Hindlimb muscle (tissue), 1 donor: ENCODE measurements around the gene KCNS3. TPM values are rescaled to one million over a fixed set of nuclear protein-coding genes. Genes with fewer than 3 reads are reported as not detected.
A peak's percentile ranks its signal among the peaks of the same experiment; 100 is the strongest.

Experiments
- DNase-seq: peaks from one replicate; pipeline ENCODE4 v3.0.0-alpha.2; 2013
- polyA plus RNA-seq: library from polyadenylated mRNA; unstranded; fragments of 120-200 nt; gene quantifications from one replicate; pipeline ENCODE4 v1.2.1, GENCODE V29; 2013; ENCODE audit not compliant: insufficient read length

KCNS3 gene, protein sequence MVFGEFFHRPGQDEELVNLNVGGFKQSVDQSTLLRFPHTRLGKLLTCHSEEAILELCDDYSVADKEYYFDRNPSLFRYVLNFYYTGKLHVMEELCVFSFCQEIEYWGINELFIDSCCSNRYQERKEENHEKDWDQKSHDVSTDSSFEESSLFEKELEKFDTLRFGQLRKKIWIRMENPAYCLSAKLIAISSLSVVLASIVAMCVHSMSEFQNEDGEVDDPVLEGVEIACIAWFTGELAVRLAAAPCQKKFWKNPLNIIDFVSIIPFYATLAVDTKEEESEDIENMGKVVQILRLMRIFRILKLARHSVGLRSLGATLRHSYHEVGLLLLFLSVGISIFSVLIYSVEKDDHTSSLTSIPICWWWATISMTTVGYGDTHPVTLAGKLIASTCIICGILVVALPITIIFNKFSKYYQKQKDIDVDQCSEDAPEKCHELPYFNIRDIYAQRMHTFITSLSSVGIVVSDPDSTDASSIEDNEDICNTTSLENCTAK
- 5.5 TPM for polyA plus RNA-seq

DNA sequence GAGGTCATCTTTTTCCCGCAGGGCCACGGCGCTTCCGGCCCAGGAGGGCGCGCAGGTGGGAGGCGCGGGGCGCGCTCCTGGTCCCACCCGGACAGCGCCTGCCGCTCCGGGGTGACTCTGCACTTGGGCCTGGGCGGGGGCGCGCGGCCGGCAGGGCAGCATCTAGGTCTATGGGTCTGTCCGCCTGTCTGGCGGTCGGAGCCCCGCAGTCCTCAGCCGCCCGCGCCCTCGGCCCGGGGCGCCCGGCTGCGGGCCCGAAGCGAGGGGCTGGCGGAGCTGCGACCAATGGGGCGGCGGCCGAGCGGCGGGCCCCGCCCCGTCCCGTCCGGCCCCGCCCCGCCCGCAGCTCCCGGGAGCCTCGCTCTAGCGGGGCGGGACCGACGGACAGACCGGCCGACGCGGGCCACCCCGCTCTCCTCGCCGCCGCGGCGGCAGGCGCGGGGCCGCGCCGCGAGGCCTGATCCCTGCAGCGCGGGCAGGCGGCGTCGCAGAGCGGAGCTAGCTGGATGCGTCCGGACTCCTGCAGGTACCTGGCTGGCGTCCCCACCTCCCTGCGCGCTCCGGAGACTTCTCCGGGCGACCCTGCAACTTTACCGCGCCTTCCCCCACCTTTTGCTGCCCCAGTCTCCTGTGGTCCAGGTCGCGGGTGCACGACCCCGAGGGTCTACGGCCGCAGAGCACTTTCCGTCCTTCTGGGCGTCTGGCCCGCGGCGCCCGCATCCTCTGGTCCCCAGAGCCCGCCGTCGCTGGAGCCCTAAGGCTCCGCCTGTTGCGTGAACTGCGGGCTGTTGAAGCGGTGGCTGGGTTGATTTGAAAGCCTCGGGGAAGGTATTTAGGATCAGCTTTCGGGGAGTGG lies at the start of gene KCNS3:
Gene KCNS3 (plus strand): TSS at position 387 of the 856 bp plus-strand sequence. CDS start 52,342 bp downstream, outside the sequence.
- peak; percentile 44 for DNase-seq

DNA sequence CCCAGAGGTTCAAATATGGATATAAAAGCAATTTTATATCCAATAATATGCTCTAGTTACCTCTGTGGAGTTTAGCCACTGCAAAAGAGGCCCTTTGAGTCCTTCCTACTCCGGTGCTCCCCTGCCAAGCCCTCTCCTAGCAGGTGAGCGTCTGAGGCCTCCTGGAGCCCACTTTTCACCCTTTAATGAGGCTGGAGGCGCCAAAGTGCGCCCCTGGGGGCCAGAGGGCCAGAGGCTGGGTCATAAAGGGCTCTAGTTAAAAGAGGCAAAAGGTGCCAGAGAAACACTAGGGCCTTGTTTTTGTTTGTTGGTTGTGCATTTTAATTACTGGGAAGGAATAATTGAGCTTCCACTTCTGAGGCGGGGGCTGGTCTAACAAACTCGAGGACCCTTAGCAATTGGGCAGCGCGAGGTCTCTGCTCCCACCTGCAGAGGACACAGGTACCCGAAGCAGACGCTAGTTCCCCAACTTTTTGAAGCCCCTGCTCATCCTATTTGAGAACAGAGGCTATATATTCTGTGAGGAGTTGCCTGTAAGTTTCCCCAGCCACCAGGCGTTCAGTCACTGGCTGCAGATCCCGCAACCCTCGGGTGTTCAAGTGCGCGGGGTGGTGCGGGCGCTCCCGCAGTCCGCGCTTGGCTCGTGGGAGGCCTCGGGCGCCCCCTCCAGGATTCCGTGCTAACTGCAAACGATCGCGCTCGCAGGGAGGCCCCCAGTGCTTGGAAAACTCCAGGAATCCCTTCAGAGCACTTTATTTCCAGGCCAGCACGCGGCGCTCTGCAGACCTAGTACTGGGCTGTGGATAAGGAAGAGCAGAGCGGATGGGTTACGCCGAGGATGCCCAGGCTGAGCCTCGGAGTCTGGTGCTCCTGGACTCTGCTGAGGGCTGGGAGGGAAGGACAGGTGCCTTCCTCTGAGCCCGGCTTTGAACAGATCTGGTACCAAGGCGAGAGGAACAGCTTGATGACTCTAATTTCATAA lies 48.1 kb upstream of the KCNS3 start:
- DNase-seq = peak; percentile 75

DNA sequence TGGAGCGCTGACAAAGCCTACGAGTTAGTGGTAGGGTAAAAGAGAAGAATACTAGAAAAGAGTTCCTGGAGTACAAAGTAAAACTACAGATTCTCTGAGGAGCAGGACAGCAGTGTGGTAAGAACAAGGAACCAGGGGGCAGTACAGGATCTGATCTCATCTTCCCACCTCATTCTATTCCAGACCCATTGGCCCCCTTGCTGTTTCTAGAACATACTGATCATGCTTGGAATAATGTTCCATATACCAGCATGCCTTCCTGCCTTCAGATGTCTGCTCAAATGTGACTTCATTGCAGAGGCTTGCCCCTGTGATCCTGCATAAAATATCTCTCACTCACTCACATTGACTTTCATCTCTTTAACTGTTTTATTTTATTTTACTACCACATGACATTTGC lies 43.0 kb upstream of the KCNS3 start:
- no peak for DNase-seq

DNA sequence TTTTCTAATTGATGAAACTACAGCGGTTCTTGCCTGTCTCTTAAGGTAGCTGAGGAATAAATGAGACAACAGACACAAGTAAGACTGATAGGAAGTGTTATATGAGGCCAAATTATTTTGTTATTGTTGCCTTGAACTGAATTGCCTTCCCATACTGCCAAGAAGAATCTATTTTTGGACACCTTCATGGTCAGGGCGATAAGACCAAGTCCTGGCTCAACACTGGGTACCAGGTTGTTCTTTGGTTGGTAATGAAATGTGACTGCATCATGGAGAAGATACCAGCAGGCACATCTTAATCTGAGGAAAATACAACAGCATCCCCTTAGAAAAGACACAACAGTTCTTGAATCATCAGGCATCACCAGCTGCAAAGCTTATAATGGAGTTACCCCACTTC lies 38.5 kb upstream of the KCNS3 start:
- no peak for DNase-seq

DNA sequence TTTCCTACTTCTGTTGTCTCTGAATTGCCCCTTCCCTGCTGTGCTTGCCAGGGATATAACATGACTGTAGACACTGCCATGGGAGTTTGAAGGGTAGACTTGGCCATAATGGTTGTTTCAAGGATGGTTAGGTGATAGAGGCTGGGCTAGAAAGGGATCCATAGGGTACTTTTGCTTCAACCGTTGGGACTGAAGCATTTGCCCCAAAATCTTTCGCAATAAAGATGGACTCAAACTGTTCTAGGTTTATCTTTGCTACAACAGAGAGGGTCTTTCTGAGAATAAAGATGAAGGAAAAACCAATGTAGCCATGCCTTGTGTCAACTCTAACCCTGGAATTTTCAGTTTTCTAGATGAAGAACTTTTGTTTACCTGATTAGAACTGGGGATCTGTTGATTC lies 35.0 kb upstream of the KCNS3 start:
- no peak for DNase-seq

DNA sequence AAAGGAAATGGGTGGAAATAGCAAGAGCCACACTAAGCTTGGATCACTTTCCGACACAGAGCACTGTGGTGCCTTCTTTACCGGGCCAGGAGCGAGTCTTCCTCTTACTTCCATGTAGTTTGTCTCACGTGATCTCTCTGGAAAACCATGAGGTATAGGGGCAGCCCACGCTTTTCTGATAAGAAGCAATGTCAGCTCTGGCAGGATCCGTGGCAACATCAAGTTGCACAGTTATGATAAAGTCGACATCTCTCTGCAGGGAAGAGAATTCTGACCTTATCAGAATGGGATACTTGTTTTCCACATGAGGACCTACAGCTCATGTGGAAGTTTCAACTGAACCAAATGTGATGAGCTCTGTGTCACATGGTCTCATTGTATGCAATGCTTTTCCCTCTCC lies 32.7 kb upstream of the KCNS3 start:
- no peak for DNase-seq

DNA sequence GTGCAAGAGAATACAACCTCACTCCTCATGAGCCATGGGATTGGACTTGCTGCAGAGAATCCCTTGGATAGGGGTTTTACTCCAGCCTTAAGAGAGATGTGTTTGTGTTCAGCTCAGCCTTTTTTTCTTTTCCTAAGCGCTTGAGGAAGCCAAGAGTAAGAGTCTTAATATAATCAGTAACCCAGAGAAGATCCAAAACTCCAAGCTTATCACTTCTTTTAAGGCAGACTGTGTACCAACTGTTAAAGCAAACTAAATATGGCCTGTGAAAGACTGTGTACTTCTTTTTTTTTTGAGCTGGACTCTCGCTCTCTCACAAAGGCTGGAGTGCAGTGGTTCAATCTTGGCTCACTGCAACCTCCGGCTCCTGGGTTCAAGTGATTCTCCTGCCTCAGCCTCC lies 31.8 kb upstream of the KCNS3 start:
- DNase-seq = no peak

DNA sequence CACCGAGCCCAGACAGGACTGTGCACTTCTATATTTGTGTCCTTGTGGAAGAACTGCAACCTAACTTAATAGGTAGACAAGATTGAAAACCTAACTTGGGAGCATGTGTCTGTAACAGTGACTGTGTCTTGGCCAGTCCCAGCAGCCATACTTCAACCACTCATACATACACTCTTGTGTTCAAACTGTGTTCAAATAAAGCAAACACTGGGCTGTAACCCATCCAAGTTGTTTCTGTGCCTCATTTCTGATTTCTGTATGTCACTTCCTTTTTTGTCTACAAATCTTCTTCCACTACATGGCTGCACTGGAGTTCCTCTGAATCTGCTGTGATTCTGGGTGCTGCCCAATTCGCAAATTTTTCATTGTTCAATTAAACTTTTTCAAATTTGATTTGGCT lies 31.2 kb upstream of the KCNS3 start:
- no peak for DNase-seq

DNA sequence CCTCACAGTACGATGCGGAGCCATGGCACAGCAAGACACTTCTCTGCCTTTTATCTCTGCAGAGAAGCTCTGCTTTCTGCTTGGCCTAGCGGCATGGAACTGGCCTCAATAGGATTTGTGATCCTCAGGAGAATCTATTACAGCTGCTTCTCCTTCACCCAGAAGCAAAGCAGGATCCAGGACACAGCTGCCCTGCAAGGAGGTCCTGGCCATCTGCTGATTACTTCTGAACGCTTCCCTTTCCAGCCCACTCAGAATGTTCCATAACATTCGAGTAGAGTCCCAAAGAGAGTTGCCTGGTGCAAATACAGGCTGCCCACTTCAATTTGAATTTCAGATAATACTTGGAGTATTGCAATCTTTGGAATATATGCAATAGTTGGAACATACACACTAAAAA lies 29.2 kb upstream of the KCNS3 start:
- DNase-seq = no peak

DNA sequence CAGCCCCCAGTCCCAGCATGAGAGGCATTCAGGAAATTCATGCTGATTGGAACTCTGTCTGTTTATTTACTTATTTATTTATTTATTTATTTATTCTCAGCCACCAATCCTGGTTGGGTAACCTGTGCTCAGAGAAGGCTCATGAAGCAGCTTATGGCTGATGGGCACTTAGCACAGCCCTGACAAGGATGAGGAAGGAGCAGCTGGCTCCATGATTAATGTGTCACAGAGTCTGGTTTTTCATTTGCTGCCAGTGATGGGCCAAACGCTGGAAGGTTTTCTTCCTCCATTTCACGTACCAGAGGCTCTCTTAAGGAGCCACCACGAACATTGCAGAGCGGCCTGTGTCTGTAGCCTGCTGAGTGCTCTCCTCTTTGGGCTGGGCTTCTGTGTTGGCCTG lies 28.3 kb upstream of the KCNS3 start:
- DNase-seq = no peak

DNA sequence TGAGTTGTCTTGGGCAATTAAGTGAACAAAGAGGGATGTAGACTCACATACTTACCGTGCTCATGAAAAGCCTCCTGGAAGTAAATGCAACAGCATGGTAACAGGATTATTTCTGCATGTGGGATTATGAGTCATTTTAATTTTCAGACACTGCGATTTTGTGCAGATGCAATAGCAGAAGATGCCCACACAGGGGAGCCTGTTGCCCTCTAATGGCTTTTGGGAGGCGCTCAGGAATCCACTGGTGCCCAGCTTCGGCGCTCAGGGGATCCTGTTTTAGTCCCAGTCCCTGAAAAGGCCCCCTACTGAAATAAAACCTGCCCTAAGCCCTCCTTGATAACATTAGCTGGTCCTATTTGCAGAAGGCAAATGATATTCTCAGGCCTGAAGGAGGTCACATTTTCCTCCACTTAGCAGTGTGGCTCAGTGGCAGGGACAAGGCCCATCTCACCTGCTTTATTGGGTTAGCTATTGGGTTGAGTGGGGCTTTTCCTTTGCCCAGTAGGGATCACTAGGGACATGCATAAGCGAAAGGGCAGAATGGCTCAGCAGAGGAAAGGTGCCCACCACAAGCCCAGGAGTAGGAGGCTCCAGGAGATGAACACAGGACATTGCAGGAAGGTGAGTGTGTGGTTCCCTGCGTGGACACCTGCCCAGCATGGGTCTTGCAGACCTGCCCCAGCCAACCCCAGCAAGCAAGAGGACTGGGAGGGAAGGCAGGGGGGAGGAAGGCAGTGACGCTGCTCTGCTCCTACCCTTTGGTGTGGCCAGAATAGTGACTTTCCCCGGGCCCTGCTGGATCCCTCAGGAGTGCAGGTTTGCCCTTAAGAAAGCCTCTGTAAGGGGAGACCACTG lies 26.5 kb upstream of the KCNS3 start:
- peak; percentile 36 for DNase-seq

DNA sequence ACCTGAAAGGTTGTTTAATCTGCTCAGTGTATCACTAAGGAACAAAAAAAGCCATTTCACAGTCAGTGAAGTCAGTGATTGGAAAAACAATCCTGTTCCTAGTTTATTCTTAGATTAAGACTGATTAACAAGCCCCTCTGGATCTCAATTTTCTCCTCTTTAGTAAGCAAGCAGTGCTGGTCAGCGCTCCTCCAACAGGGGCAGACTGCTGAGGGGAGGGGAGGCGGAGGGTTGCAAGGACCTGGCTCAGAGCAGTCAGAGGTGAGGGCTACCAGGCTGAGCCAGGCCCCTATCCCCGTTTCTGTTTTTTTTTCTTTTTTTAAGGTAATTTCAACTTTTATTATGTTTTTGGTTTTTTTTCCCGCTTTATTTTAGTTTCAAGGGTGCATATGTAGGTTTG lies 24.7 kb upstream of the KCNS3 start:
- no peak for DNase-seq

DNA sequence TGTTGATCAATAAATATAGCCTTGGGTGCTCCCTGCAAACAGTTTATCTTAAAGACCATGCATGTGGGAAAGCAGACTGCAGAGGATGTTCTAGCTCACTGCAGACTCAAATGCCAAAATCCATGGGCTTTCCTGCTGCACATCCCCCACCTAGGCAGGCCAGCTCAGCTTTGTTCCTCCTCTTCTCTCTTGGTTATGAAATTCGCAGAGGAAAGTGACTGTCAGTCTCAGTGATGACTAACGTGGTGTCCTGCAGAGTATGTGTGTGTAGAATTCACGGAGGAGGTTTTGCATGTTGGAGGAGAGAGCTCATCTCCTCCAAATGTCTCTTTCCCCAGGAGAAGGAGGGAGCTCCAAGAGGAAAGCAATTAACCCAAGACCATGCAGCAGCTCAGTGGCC lies 21.4 kb upstream of the KCNS3 start:
- no peak for DNase-seq

DNA sequence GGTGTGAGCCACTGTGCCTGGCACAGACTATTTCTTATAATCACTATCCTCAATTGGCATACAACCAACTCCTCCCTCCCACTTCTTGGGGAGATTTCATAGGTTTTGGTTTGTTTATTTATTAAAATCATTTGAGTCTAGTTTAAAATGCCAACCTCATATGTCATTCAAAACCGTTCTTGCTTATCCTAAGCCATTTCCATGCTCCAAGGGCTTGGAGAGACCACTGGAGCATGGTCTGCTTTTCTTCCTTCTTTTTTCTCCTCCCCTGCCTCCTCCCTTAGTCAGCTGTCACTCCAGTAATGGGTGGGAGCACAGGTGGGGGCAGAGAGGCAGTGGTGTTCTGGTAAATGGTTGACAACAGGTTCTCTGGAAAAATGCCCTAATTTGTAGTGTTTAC lies 20.4 kb upstream of the KCNS3 start:
- DNase-seq = no peak

DNA sequence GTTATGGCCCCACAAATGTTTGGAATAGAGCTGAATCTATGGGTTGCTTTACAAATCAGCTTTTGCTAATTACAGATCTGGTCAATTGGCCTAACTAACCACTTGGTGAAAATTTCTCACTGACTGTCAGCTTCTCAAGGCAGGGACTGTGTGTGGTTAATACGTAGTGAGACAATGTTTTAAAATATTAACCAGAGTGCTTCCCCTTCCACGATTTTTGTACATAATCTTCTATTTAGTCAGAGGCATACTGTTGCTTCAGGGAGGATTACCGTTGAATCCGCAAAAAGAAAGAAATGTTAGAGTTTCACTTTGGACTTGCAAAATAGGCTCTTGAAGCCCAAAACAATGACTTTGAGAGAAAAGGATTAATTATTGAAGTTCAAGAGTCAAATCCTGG lies 14.9 kb upstream of the KCNS3 start:
- no peak for DNase-seq

DNA sequence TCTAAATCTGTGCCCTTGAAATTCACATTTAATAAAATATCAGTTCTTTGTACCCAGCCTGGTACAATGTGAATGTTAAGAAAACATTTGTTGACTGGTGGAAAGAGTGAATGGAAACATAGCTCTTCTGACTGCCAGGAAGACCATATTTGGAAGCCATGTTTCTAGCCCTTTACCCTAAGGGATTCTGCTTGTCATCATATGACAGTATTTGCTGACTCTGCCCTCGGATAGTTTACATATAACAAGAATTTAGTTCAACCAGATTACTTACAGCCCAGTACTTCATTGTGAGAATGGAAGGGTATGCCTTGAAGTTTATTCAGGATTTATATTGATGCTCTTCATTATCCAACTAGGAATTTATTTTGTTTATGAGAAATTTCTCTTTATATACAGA lies 13.8 kb upstream of the KCNS3 start:
- DNase-seq = no peak

DNA sequence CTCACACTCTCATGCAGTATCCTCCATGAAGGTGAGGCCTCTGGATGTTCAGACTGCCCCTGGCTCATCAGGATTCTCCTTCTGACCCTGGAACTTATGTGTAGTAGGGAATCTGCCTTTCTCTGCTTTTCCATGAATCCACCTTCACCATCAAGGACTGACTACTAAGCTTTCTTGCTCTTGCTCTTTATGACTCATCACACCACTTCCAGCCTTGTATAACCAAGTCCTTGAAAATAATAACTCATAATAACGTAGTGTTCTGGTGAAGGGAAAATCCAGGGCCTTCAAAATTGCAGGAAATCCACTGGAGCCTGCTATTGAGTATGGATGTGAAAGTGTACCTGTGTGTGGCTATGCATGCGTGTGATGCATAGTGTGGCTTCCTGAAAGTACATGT lies 11.3 kb upstream of the KCNS3 start:
- no peak for DNase-seq

DNA sequence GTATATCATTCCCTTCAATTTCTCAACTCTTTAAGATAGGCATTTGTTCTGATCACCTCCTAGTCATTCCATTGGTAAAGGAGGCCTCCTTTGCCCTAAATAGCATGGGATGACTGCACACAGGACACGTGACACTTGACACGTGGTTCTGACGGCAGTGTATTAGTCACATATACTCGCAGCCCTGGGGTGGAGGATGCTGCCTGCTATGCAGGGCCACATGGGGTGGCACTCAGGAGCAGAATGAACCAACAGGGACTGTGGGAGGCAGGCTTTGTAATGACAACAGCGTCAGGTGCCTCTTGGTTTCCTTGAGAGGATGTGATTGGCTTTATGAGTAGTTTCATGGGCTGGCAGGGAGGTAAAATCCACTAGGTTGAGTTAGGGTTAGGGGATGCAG lies 9.3 kb upstream of the KCNS3 start:
- DNase-seq = no peak

DNA sequence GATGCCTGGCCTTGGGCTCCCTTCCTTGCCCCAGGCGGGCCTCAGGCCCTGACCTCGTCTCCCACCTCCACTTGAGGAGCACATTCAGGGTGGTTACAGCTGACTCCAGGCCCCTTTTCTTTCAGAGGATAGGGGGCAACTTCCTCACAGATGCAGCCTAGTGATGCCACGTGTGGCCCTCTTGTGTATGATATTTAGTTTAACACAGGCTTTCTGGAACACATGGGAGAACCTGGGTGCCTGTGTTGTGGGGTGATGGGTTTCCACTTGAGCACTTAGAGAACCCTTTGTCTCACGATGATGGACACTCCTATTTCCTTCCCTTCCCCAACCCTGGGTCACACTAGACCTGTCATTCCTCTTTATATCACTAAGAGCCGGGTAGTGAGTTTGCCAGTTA lies 6.8 kb upstream of the KCNS3 start:
- DNase-seq = no peak

DNA sequence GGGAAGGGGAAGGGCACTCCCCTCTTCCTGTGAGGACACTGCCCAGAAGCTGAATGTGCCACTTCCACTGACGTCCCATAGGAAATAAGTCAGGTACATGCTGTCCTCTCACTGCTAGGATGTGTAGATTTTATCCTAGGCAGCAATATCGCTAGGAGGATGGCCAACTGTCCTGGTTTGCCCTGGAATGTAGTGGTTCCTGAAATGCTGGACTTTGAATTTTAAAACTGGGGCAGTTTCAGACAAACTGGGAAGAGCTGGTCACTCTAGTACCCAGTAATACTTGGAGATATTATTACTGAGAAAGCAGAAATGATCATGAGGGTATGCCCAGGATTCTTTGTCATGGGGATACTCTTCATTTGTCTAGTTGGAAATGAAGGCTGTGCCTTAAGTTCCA lies 5.4 kb upstream of the KCNS3 start:
- DNase-seq = no peak

DNA sequence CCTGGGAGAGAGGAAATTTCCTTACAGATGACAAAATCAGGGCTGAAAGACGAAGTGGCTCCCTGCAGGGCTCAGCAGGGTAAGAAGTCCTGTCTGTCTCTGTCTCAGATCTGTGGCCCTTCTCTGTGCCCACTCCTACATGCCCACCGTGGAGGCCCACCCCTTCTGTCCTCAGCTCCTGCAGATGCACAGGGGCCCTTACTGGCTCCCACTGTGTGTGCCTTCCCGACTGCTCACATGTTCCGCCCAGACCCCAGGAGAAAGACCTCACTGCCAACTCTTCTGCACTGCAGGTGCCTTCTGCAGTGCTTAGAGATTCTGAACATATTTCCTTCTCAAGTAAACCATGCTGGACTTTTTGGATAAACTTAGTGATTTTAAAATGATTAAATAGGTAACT lies 1.9 kb upstream of the KCNS3 start:
- DNase-seq = no peak
